ENCODE results near the gene CDKN1C. TPM values are rescaled to one million over a fixed set of nuclear protein-coding genes. Genes with fewer than 3 reads are reported as not detected.

Gene CDKN1C
- total RNA-seq, 1 experiment from 2014 or later, result 15.4 TPM

DNA sequence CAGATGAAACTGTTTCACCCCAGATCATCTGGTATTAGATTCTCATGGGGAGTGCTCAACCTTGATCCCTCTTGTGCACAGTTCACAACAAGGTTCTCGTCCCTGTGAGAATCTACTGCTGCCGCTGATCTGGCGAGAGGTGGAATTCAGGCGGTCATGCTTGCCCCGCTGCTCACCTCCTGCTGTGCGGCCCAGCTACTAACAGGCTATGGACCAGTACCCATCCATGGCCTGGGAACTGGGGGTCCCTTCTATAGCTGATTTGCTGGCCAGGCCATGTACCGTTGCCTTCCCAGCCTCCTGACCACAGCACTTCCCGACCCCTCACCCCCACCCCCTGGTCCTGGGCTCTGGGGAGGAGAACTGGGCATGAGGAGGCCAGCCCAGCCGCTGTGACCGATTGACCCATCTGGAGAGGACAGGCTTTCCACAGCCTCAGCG lies 41.1 kb upstream of the CDKN1C start:
- Histone ChIP-seq H3K4me1 (ENCODE audit: insufficient read depth, low read length) (no peaks in the 10 kb centered on the region), H3K9ac (ENCODE audit: extremely low read depth, insufficient read length, low read length) (no peak overlapping the region), H3K18ac (ENCODE audit: insufficient read length, low read depth, low read length) (no peak overlapping the region), H3K79me1 (ENCODE audit: insufficient read depth, low read depth, low read length, poor library complexity, severe bottlenecking) (no peaks in the 10 kb centered on the region), H4K5ac (ENCODE audit: insufficient read length, low read depth, low read length) (no peak overlapping the region), H2BK5ac (ENCODE audit: insufficient read length, low read length) (no peak overlapping the region), H2BK15ac (ENCODE audit: low read depth, low read length) (no peak overlapping the region), H2AFZ (ENCODE audit: low read length) (no peak overlapping the region), H3K27ac (ENCODE audit: insufficient read length, low read depth, low read length) (no peak overlapping the region), H3K23ac (ENCODE audit: insufficient read length, low read depth, low read length) (no peak overlapping the region), H3K79me2 (ENCODE audit: insufficient read depth, low read length) (no peaks in the 10 kb centered on the region), H3K23me2 (ENCODE audit: insufficient read length, low read depth, low read length, poor library complexity, severe bottlenecking) (peaks cover 10% of the 10 kb centered on the region), H2AK5ac (ENCODE audit: insufficient read length, low read length) (no peak overlapping the region), H3K4ac (ENCODE audit: low read depth, low read length) (no peak overlapping the region), H3K14ac (ENCODE audit: insufficient read depth, low read length) (no peak overlapping the region), H3K27me3 (ENCODE audit: insufficient read depth, low read length) (peaks cover 18% of the 10 kb centered on the region; the same call in 1 of the 2 replicates), H2BK120ac (ENCODE audit: low read depth, low read length, poor library complexity, severe bottlenecking) (no peak overlapping the region), H4K20me1 (ENCODE audit: control insufficient read depth, insufficient read depth, insufficient read length) (no peaks in the 10 kb centered on the region), H3K9me3 (ENCODE audit: control insufficient read depth, low read depth, low read length) (no peaks in the 10 kb centered on the region), H4K91ac (ENCODE audit: insufficient read length, low read depth, low read length) (no peak overlapping the region), H3K56ac (ENCODE audit: insufficient read length, low read depth, low read length) (no peak overlapping the region), H2BK12ac (ENCODE audit: insufficient read length, low read depth, low read length) (no peak overlapping the region), H3T11ph (ENCODE audit: low read length) (no peak overlapping the region), H3K4me2 (ENCODE audit: insufficient read depth, insufficient read length, low read length) (no peak overlapping the region), H4K8ac (replicated peaks; ENCODE audit: insufficient read length, low read depth, low read length) (no peak overlapping the region), H2BK20ac (ENCODE audit: low read depth, low read length, poor library complexity, severe bottlenecking) (no peak overlapping the region)
- peaks cover 37% of the 10 kb centered on the region for H3K27me3 Mint-ChIP-seq (ENCODE audit: low read depth)
- peaks cover 6 to 8% of the 10 kb centered on the region in 2 experiments for H3K4me1 Mint-ChIP-seq
- H3K36me3 Mint-ChIP-seq (ENCODE audit: insufficient read depth in 1 of 3, low read depth in 3 of 3), result peaks cover 0 to 5% (median 0%) of the 10 kb centered on the region in 3 experiments; a peak in 1 of 7 replicates
- WGBS (ENCODE audit: extremely low coverage, insufficient read length, low lambda C conversion rate), result no CpG with 5 or more reads among the region's 11 CpGs
- TF ChIP-seq, protein P1, sequence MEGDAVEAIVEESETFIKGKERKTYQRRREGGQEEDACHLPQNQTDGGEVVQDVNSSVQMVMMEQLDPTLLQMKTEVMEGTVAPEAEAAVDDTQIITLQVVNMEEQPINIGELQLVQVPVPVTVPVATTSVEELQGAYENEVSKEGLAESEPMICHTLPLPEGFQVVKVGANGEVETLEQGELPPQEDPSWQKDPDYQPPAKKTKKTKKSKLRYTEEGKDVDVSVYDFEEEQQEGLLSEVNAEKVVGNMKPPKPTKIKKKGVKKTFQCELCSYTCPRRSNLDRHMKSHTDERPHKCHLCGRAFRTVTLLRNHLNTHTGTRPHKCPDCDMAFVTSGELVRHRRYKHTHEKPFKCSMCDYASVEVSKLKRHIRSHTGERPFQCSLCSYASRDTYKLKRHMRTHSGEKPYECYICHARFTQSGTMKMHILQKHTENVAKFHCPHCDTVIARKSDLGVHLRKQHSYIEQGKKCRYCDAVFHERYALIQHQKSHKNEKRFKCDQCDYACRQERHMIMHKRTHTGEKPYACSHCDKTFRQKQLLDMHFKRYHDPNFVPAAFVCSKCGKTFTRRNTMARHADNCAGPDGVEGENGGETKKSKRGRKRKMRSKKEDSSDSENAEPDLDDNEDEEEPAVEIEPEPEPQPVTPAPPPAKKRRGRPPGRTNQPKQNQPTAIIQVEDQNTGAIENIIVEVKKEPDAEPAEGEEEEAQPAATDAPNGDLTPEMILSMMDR (conservative IDR thresholded peaks at IDR 0.05), result no peak
- DNase-seq, result no peak
- H3K9me3 Mint-ChIP-seq, result peaks cover 0 to 2% of the 10 kb centered on the region in 2 experiments; a peak in 3 of 5 replicates
- no peak overlapping the region for H3K27ac Mint-ChIP-seq
- H3K4me3 Mint-ChIP-seq, result no peak overlapping the region
